Osteoblast (primary cell): ENCODE results near the gene CD3E. TPM values are rescaled to one million over a fixed set of nuclear protein-coding genes. Genes with fewer than 3 reads are reported as not detected.

Experiments
- small RNA-seq: library from RNA; depleted of rRNA; stranded (forward); fragments of <200 nt; gene quantifications from one replicate; pipeline ENCODE3, GENCODE V24; 2012
- total RNA-seq: library from RNA; depleted of rRNA; stranded (reverse); fragments of >200 nt; gene quantifications from 2 replicates; pipeline ENCODE4 v1.2.3, GENCODE V29; 2012

The CD3E gene
- total RNA-seq, 1 donor: not detected

Small RNA genes lying within 50 kb of the gene (small RNA-seq; reads per million reads assigned to genes)
- not detected for gene AP001582.1

Other genes starting within 250 kb of the CD3E start
- not detected in 2 replicates for gene TMPRSS4, start 227.7 kb upstream of the CD3E start, total RNA-seq
- gene SMIM35, start 217.8 kb upstream of the CD3E start, total RNA-seq: not detected in 2 replicates
- under 0.01 and 0.36 TPM in 2 replicates for gene SCN4B, start 151.9 kb upstream of the CD3E start, total RNA-seq
- gene SCN2B, start 128.1 kb upstream of the CD3E start, total RNA-seq: not detected in 2 replicates
- not detected in 2 replicates for gene JAML, start 79.7 kb upstream of the CD3E start, total RNA-seq
- gene MPZL3, start 52.4 kb upstream of the CD3E start, total RNA-seq: 1.5 and 1.8 TPM in 2 replicates
- not detected in 2 replicates for gene MPZL2, start 40.4 kb upstream of the CD3E start, total RNA-seq
- gene CD3D, start 38.0 kb downstream of the CD3E start, total RNA-seq: not detected in 2 replicates
- not detected in 2 replicates for gene CD3G, start 39.6 kb downstream of the CD3E start, total RNA-seq
- gene UBE4A, start 54.9 kb downstream of the CD3E start, total RNA-seq: 63.0 and 63.4 TPM in 2 replicates
- 25.3 and 31.1 TPM in 2 replicates for gene ATP5MG, start 96.9 kb downstream of the CD3E start, total RNA-seq
- gene KMT2A, start 131.8 kb downstream of the CD3E start, total RNA-seq: 38.4 and 49.5 TPM in 2 replicates
- gene TTC36, start 222.7 kb downstream of the CD3E start, total RNA-seq: 1.1 and 1.2 TPM in 2 replicates
- 10.1 and 11.2 TPM in 2 replicates for gene TMEM25, start 226.5 kb downstream of the CD3E start, total RNA-seq